ENCODE measurements around the gene CDK2AP2.

Gene CDK2AP2

DNA sequence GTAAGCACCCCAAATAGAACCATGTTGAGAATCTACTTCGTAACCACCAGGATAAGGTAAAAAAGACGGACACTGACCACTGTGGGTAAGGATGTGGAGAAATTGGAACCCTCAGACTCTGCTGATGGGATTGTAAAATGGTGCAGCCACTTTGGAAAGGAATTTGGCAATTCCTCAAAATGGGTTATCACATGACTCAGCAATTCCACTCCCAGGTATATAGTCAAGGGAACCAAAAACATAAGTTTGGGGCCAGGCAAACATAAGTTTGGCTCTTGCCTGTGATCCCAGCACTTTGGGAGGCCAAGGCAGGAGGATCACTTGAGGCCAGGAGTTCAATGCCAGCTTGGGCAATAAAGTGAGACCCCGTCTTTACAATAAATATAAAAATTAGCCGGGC, 20.4 kb upstream of the CDK2AP2 start:
- TF ChIP-seq CTCF (IDR thresholded peaks at IDR 0.05; ENCODE audit: low read depth, low read length, missing control alignments) = no peak
- DNase-seq (ENCODE audit: extremely low read depth, low read depth) = no peak
- no peak overlapping the region for H3K4me3 ChIP-seq (replicated peaks; ENCODE audit: low read depth, low read length)

DNA sequence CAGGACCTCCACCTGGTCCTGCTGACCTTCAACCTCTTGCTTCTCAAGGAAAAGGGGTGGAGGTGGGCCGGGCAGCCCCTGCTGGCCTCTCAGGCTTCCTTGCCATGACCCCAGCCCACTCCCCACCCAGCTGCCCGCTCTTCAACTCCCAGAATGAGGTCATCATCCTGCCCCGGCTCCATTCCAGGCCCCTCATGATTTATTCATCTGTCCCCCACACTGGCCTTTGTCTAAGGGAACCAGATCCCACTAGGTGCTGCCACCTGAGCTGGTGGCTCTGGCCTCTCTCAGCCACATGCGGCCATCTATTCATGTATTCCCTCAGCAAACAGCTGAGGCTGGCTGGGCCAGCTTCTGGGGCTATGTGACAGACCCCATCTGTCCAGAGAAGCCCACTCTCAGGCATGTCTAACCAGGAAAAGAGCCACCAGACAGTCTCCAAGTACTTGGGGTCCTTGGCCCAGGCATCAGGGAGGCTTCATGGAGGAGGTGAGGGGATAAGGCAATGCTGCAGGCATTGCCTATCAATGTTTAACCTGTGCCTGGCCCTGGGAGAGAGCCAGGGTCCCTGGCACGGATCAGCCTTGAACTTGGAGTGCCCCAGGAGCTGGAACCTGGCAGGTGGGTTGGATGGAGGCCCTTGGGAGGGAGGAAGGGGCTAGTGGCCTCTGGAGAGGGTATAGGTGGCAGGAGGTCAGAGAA, 17.5 kb upstream of the CDK2AP2 start:
- TF ChIP-seq CTCF (IDR thresholded peaks at IDR 0.05; ENCODE audit: low read depth, low read length, missing control alignments) = no peak
- no peak for DNase-seq (ENCODE audit: extremely low read depth, low read depth)
- H3K4me3 ChIP-seq (replicated peaks; ENCODE audit: low read depth, low read length) = no peak overlapping the region

GRCh38 chr11:67524480-67524808, 16.5 kb upstream of the CDK2AP2 start:
- DNase-seq (ENCODE audit: extremely low read depth, low read depth) = no peak
- no peak overlapping the region for H3K4me3 ChIP-seq (replicated peaks; ENCODE audit: low read depth, low read length)
- no peak for TF ChIP-seq CTCF (IDR thresholded peaks at IDR 0.05; ENCODE audit: low read depth, low read length, missing control alignments)

DNA sequence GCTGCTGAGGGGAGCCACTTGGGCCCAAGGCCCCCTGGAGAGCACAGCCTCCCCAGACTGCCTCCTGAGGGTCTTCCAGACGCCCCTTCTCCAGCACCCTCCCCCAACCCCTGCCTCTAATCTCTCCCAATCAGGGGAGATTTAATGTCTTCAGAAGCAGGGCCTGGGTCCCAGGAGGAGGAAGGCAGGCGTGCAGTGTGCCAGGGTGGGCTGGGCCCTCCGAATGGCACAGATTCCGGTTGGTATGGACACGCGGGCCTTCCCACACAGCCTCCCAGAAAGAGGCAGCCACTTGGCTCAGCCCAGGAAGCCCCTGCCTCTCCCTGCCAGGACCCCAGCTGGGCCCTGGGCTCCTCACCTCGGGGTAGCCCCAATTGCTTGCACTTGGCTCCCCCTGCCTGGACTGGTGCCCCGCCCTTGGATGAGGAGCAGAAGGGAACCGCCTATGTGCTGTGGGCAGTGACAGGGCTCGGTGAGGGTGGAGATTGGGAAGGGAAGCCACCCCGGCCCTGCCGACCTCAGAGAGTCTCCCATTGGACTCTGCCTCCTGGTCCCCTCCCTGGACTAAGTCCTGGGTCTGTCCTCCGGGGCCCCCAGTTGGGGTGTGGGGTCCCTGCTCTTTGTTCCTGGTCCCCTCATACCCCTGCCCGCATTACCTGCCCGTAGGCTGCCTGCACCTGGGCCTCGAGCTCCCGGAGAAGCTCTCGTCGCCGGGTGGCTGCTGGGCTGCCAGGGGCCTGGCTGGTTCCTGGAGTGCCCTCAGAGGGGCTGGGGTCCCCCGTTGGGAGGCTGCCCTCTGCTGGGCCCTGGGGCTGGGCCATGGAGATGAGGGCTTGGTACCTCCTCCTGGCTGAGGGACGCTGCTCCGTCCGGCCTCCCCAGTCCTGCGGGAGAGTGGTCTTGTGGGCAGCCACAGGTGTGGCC, 15.9 kb upstream of the CDK2AP2 start:
- DNase-seq (ENCODE audit: extremely low read depth, low read depth) = no peak
- no peak for TF ChIP-seq CTCF (IDR thresholded peaks at IDR 0.05; ENCODE audit: low read depth, low read length, missing control alignments)
- H3K4me3 ChIP-seq (replicated peaks; ENCODE audit: low read depth, low read length) = no peak overlapping the region

- no peak within 1 kb of the TSS for H3K4me3 ChIP-seq (replicated peaks; ENCODE audit: low read depth, low read length)
- DNase-seq (ENCODE audit: extremely low read depth, low read depth) = no peak
- TF ChIP-seq CTCF (IDR thresholded peaks at IDR 0.05; ENCODE audit: low read depth, low read length, missing control alignments) = no peak
Observed at GRCh38 chr11:67522844-67523555, 15.0 kb upstream of the CDK2AP2 start, which contains the start of gene CABP2. Gene CABP2 (minus strand): TSS chr11:67523446. CDS start chr11:67523326, 120 bp downstream.

- DNase-seq (ENCODE audit: extremely low read depth, low read depth) = no peak
- no peak overlapping the region for H3K4me3 ChIP-seq (replicated peaks; ENCODE audit: low read depth, low read length)
- no peak for TF ChIP-seq CTCF (IDR thresholded peaks at IDR 0.05; ENCODE audit: low read depth, low read length, missing control alignments)
Observed at GRCh38 chr11:67522338-67522737, 14.4 kb upstream of the CDK2AP2 start.
